Activated CD4-positive, alpha-beta T cell treated with anti-CD3 and anti-CD28 coated beads, Interleukin-2, amount 50 U/mL, for 24 hours (primary cell): ENCODE measurements around the gene PSD.

Experiments used
- DNase-seq, 2 donors: peaks; one replicate each; pipeline ENCODE4 v3.0.0-alpha.2; 2020; ENCODE audit warnings: low read depth in 1 of 2, low spot score in 1 of 2

PSD gene

GRCh38 chr10:102444851-102445250 lies 26.3 kb upstream of the PSD start:
- no peak for DNase-seq

- DNase-seq: no peak
Measured at GRCh38 chr10:102438374-102438773, 19.8 kb upstream of the PSD start.

- DNase-seq: no peak
Measured at GRCh38 chr10:102437515-102437914, 18.9 kb upstream of the PSD start.

GRCh38 chr10:102436312-102436711 lies 17.7 kb upstream of the PSD start:
- DNase-seq: no peak

- DNase-seq: no peak
Measured at GRCh38 chr10:102435529-102436233, 17.1 kb upstream of the PSD start.

GRCh38 chr10:102435133-102435497 lies 16.5 kb upstream of the PSD start:
- DNase-seq: no peak

GRCh38 chr10:102434394-102435132 lies 16.0 kb upstream of the PSD start:
- DNase-seq: no peak

GRCh38 chr10:102433619-102434046 lies 15.0 kb upstream of the PSD start:
- no peak for DNase-seq

GRCh38 chr10:102432162-102432950 lies 13.8 kb upstream of the PSD start, which contains the start of gene CUEDC2:
Gene CUEDC2, minus strand, starts transcription at chr10:102432574. Its CDS starts 7,386 bp downstream, at chr10:102425188.
- DNase-seq: peak; percentile 93 to 97

- DNase-seq: no peak
Measured at GRCh38 chr10:102431452-102432124, 13.0 kb upstream of the PSD start.

GRCh38 chr10:102429468-102429867 lies 10.9 kb upstream of the PSD start:
- DNase-seq: no peak

GRCh38 chr10:102426803-102427287 lies 8.3 kb upstream of the PSD start:
- DNase-seq: no peak

- no peak for DNase-seq
Measured at GRCh38 chr10:102425444-102425843, 6.9 kb upstream of the PSD start.

- no peak for DNase-seq
Measured at GRCh38 chr10:102424916-102425315, 6.3 kb upstream of the PSD start.

- no peak for DNase-seq
Measured at GRCh38 chr10:102424145-102424544, 5.6 kb upstream of the PSD start.

GRCh38 chr10:102423372-102423968 lies 4.9 kb upstream of the PSD start:
- no peak for DNase-seq

- DNase-seq: no peak
Measured at GRCh38 chr10:102422545-102423129, 4.1 kb upstream of the PSD start.

- DNase-seq: no peak
Measured at GRCh38 chr10:102421757-102422512, 3.4 kb upstream of the PSD start.

- DNase-seq: no peak
Measured at GRCh38 chr10:102421507-102421756, 2.8 kb upstream of the PSD start.
